DND-41 (cell line): ENCODE measurements around the gene SLC37A3.

Source experiments
- EZH2 ChIP-seq: IDR thresholded peaks from 3 replicates; pipeline ENCODE4 v1.6.1; 2012; ENCODE audit warnings: borderline replicate concordance, low read depth, mild to moderate bottlenecking, moderate library complexity, low read length, inconsistent platforms; ENCODE audit not compliant: severe bottlenecking
- TF ChIP-seq, protein P1 (sequence below): IDR thresholded peaks from 2 replicates; pipeline ENCODE4 v1.5.1; 2012; ENCODE audit warnings: borderline replicate concordance, low read length, moderate library complexity, mild to moderate bottlenecking; ENCODE audit not compliant: poor library complexity, severe bottlenecking; ENCODE audit errors: extremely low read depth

GRCh38 chr7:140398821-140399220, 491 bp upstream of the SLC37A3 start:
- TF ChIP-seq, protein P1, sequence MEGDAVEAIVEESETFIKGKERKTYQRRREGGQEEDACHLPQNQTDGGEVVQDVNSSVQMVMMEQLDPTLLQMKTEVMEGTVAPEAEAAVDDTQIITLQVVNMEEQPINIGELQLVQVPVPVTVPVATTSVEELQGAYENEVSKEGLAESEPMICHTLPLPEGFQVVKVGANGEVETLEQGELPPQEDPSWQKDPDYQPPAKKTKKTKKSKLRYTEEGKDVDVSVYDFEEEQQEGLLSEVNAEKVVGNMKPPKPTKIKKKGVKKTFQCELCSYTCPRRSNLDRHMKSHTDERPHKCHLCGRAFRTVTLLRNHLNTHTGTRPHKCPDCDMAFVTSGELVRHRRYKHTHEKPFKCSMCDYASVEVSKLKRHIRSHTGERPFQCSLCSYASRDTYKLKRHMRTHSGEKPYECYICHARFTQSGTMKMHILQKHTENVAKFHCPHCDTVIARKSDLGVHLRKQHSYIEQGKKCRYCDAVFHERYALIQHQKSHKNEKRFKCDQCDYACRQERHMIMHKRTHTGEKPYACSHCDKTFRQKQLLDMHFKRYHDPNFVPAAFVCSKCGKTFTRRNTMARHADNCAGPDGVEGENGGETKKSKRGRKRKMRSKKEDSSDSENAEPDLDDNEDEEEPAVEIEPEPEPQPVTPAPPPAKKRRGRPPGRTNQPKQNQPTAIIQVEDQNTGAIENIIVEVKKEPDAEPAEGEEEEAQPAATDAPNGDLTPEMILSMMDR: no peak
- TF ChIP-seq EZH2: no peak
